Measurements from ENCODE around the gene ASTN2. TPM values are rescaled to one million over a fixed set of nuclear protein-coding genes. Genes with fewer than 3 reads are reported as not detected.

The ASTN2 gene
- total RNA-seq, 1 donor from 2014 or later = 2.3 TPM

- intact Hi-C loops (cut with DNase I) = no loop called here
- H3K4me3 ChIP-seq = no peak overlapping the region
Observed at GRCh38 chr9:116716438-116716837, 698.4 kb downstream of the ASTN2 start.

DNA sequence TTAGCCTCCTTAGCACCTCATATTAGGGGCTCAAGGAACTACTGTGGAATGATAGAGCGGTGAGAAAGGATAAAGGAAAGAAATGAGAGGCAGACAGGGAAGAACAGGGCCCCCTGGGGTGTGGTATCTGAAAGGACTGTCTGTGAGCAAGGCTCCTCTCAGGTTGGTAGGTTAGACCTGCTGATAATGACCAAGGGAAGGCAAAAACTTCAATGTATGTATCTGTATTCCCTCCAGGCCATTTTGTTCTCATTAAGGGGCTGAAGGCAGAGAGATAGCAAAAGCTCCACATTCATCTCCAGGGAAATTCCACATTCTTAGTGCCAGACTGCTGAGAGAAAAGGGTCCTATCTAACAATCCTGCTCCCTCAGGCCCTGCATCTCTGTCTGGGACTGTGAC is 699.1 kb downstream of the ASTN2 start:
- Histone ChIP-seq H3K27ac (no peak overlapping the region), H3K4me3 (no peak overlapping the region), H3K9me3 (no peaks in the 10 kb centered on the region), H3K36me3 (no peaks in the 10 kb centered on the region), H3K27me3 (no peaks in the 10 kb centered on the region), H3K4me1 (no peaks in the 10 kb centered on the region)
- no peak for DNase-seq (ENCODE audit: low spot score in 2 of 2)
- TF ChIP-seq, protein P1, sequence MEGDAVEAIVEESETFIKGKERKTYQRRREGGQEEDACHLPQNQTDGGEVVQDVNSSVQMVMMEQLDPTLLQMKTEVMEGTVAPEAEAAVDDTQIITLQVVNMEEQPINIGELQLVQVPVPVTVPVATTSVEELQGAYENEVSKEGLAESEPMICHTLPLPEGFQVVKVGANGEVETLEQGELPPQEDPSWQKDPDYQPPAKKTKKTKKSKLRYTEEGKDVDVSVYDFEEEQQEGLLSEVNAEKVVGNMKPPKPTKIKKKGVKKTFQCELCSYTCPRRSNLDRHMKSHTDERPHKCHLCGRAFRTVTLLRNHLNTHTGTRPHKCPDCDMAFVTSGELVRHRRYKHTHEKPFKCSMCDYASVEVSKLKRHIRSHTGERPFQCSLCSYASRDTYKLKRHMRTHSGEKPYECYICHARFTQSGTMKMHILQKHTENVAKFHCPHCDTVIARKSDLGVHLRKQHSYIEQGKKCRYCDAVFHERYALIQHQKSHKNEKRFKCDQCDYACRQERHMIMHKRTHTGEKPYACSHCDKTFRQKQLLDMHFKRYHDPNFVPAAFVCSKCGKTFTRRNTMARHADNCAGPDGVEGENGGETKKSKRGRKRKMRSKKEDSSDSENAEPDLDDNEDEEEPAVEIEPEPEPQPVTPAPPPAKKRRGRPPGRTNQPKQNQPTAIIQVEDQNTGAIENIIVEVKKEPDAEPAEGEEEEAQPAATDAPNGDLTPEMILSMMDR (IDR thresholded peaks at IDR 0.05) = no peak
- intact Hi-C loops (cut with DNase I) = no loop called here

More at GRCh38 chr9:116716438-116716837, 698.4 kb downstream of the ASTN2 start:
- Histone ChIP-seq H3K27ac (no peak overlapping the region), H3K9me3 (no peaks in the 10 kb centered on the region), H3K4me1 (no peaks in the 10 kb centered on the region), H3K27me3 (no peaks in the 10 kb centered on the region), H3K36me3 (no peaks in the 10 kb centered on the region)
- TF ChIP-seq, protein P1 (IDR thresholded peaks at IDR 0.05) = no peak
- DNase-seq (ENCODE audit: low spot score in 2 of 2) = no peak

DNA sequence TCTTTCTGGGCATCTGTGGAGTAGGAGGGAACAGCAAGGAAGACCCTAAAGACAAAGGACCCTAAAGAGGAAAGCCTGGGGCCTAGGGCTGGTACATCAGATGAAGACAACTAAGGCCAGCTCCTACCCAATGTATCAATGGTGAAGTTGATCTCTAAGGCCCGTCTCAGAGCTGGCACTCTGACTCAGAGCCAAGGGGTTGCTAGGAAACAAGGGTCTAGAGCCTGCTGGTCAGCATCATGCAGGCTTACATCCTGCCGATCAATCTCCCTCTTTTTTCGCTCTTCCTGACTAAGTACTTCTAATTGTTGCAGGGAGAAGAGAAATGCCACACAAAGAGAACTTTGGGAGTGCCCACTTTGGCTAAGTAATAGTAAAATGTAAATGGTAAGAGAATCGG is 701.6 kb downstream of the ASTN2 start:
- no peaks in the 10 kb centered on the region for H3K4me1 ChIP-seq
- no peaks in the 10 kb centered on the region for H3K36me3 ChIP-seq
- no peak for DNase-seq (ENCODE audit: low spot score in 2 of 2)
- H3K4me3 ChIP-seq = no peak overlapping the region
- intact Hi-C loops (cut with DNase I) = no loop called here
- TF ChIP-seq, protein P1 (IDR thresholded peaks at IDR 0.05) = no peak
- no peak overlapping the region for H3K27ac ChIP-seq
- no peaks in the 10 kb centered on the region for H3K27me3 ChIP-seq
- no peaks in the 10 kb centered on the region for H3K9me3 ChIP-seq

- no peaks in the 10 kb centered on the region for H3K9me3 ChIP-seq
- intact Hi-C loops (cut with DNase I) = no loop called here
- H3K27me3 ChIP-seq = no peaks in the 10 kb centered on the region
- DNase-seq (ENCODE audit: low spot score in 2 of 2) = no peak
- no peaks in the 10 kb centered on the region for H3K4me1 ChIP-seq
- H3K36me3 ChIP-seq = no peaks in the 10 kb centered on the region
- no peak overlapping the region for H3K4me3 ChIP-seq
- no peak overlapping the region for H3K27ac ChIP-seq
- TF ChIP-seq, protein P1 (IDR thresholded peaks at IDR 0.05) = no peak
Observed at GRCh38 chr9:116712781-116713180, 702.1 kb downstream of the ASTN2 start.

- intact Hi-C loops (cut with DNase I) = no loop called here
- DNase-seq (ENCODE audit: low spot score in 2 of 2) = no peak
Observed at GRCh38 chr9:116706310-116707290, 708.3 kb downstream of the ASTN2 start.

More at GRCh38 chr9:116706310-116707290, 708.3 kb downstream of the ASTN2 start:
- Histone ChIP-seq H3K9me3 (no peaks in the 10 kb centered on the region), H3K27me3 (no peaks in the 10 kb centered on the region), H3K36me3 (peaks cover 0 to 8% of the 10 kb centered on the region in 2 donors), H3K27ac (peak overlapping the region in 1 of 2 donors; percentile 56), H3K4me1 (no peaks in the 10 kb centered on the region), H3K4me3 (no peak overlapping the region)
- TF ChIP-seq, protein P1 (IDR thresholded peaks at IDR 0.05) = no peak

Measured in ascending aorta (tissue), 2 donors.